Gastroesophageal sphincter (tissue), 3 donors: ENCODE results near the gene PTCH1.

ENCODE experiments used
- CTCF ChIP-seq, 4 experiments: fragments of 200-600 bp in 2 of 4; fragments of 450-650 bp in 2 of 4; sonication (generic) in 1 of 4; IDR thresholded peaks; one replicate each; pipeline ENCODE4 v1.5.1; 2017 to 2019; ENCODE audit warnings: antibody characterized with exemption in 4 of 4, mild to moderate bottlenecking in 2 of 4, moderate library complexity in 2 of 4
- POLR2A ChIP-seq, 2 donors: fragments of 450-650 bp; IDR thresholded peaks; one replicate each; pipeline ENCODE4 v1.6.1; 2017; ENCODE audit warnings: antibody characterized with exemption in 2 of 2, mild to moderate bottlenecking in 2 of 2, moderate library complexity in 1 of 2

GRCh38 chr9:95438561-95439357, 78.0 kb downstream of the PTCH1 start:
- TF ChIP-seq CTCF (IDR thresholded peaks at IDR 0.05) = no peak
- no peak for TF ChIP-seq POLR2A (IDR thresholded peaks at IDR 0.05)
